ENCODE data around the gene TOX2.

The TOX2 gene

GRCh38 chr20:43938932-43939761, 24.5 kb downstream of the TOX2 start:
- Histone ChIP-seq H3K36me3 (ENCODE audit: control insufficient read depth, insufficient read depth, low read length) (no peaks in the 10 kb centered on the region), H3K9me3 (ENCODE audit: control insufficient read depth, low read length) (no peaks in the 10 kb centered on the region), H3K27me3 (replicated peaks; ENCODE audit: control insufficient read depth, insufficient read depth, low read length, poor library complexity, severe bottlenecking) (no peaks in the 10 kb centered on the region), H3K4me1 (ENCODE audit: control insufficient read depth, insufficient read depth, low read length, poor library complexity, severe bottlenecking) (peaks cover 22% of the 10 kb centered on the region), H3K4me3 (ENCODE audit: insufficient read depth, low read depth, low read length, poor library complexity, severe bottlenecking) (no peak overlapping the region), H3K27ac (ENCODE audit: insufficient read depth, low read length, poor library complexity, severe bottlenecking) (no peak overlapping the region)
- no peak for DNase-seq

- Histone ChIP-seq H3K36me3 (ENCODE audit: control insufficient read depth, insufficient read depth, low read length) (no peaks in the 10 kb centered on the region), H3K4me3 (ENCODE audit: insufficient read depth, low read depth, low read length, poor library complexity, severe bottlenecking) (no peak overlapping the region), H3K4me1 (ENCODE audit: control insufficient read depth, insufficient read depth, low read length, poor library complexity, severe bottlenecking) (peaks cover 22% of the 10 kb centered on the region)
Measured at GRCh38 chr20:43939762-43940121, 25.1 kb downstream of the TOX2 start.

GRCh38 chr20:43940518-43941225, 26.0 kb downstream of the TOX2 start:
- Histone ChIP-seq H3K4me3 (ENCODE audit: insufficient read depth, low read depth, low read length, poor library complexity, severe bottlenecking) (no peak overlapping the region), H3K9me3 (ENCODE audit: control insufficient read depth, low read length) (no peaks in the 10 kb centered on the region), H3K27ac (ENCODE audit: insufficient read depth, low read length, poor library complexity, severe bottlenecking) (no peak overlapping the region), H3K4me1 (ENCODE audit: control insufficient read depth, insufficient read depth, low read length, poor library complexity, severe bottlenecking) (peaks cover 22% of the 10 kb centered on the region), H3K36me3 (ENCODE audit: control insufficient read depth, insufficient read depth, low read length) (no peaks in the 10 kb centered on the region), H3K27me3 (replicated peaks; ENCODE audit: control insufficient read depth, insufficient read depth, low read length, poor library complexity, severe bottlenecking) (no peaks in the 10 kb centered on the region)
- DNase-seq: no peak

More at GRCh38 chr20:43939762-43940121, 25.1 kb downstream of the TOX2 start:
- Histone ChIP-seq H3K27me3 (replicated peaks; ENCODE audit: control insufficient read depth, insufficient read depth, low read length, poor library complexity, severe bottlenecking) (no peaks in the 10 kb centered on the region), H3K9me3 (ENCODE audit: control insufficient read depth, low read length) (no peaks in the 10 kb centered on the region), H3K27ac (ENCODE audit: insufficient read depth, low read length, poor library complexity, severe bottlenecking) (no peak overlapping the region)
- DNase-seq: no peak

GRCh38 chr20:43941476-43942200, 27.0 kb downstream of the TOX2 start:
- Histone ChIP-seq H3K4me3 (ENCODE audit: insufficient read depth, low read depth, low read length, poor library complexity, severe bottlenecking) (no peak overlapping the region), H3K36me3 (ENCODE audit: control insufficient read depth, insufficient read depth, low read length) (no peaks in the 10 kb centered on the region), H3K4me1 (ENCODE audit: control insufficient read depth, insufficient read depth, low read length, poor library complexity, severe bottlenecking) (peaks cover 22% of the 10 kb centered on the region), H3K27me3 (replicated peaks; ENCODE audit: control insufficient read depth, insufficient read depth, low read length, poor library complexity, severe bottlenecking) (no peaks in the 10 kb centered on the region), H3K27ac (ENCODE audit: insufficient read depth, low read length, poor library complexity, severe bottlenecking) (no peak overlapping the region), H3K9me3 (ENCODE audit: control insufficient read depth, low read length) (no peaks in the 10 kb centered on the region)
- DNase-seq: no peak

- Histone ChIP-seq H3K27ac (ENCODE audit: insufficient read depth, low read length, poor library complexity, severe bottlenecking) (no peak overlapping the region), H3K4me1 (ENCODE audit: control insufficient read depth, insufficient read depth, low read length, poor library complexity, severe bottlenecking) (peaks cover 22% of the 10 kb centered on the region), H3K9me3 (ENCODE audit: control insufficient read depth, low read length) (no peaks in the 10 kb centered on the region)
Measured at GRCh38 chr20:43942201-43942590, 27.5 kb downstream of the TOX2 start.

GRCh38 chr20:43942667-43943285, 28.1 kb downstream of the TOX2 start:
- no peak overlapping the region for H3K27ac ChIP-seq (ENCODE audit: insufficient read depth, low read length, poor library complexity, severe bottlenecking)
- peak in 1 of 3 donors; percentile 9 for DNase-seq
- no peaks in the 10 kb centered on the region for H3K27me3 ChIP-seq (replicated peaks; ENCODE audit: control insufficient read depth, insufficient read depth, low read length, poor library complexity, severe bottlenecking)

More at GRCh38 chr20:43942201-43942590, 27.5 kb downstream of the TOX2 start:
- Histone ChIP-seq H3K4me3 (ENCODE audit: insufficient read depth, low read depth, low read length, poor library complexity, severe bottlenecking) (no peak overlapping the region), H3K36me3 (ENCODE audit: control insufficient read depth, insufficient read depth, low read length) (no peaks in the 10 kb centered on the region), H3K27me3 (replicated peaks; ENCODE audit: control insufficient read depth, insufficient read depth, low read length, poor library complexity, severe bottlenecking) (no peaks in the 10 kb centered on the region)
- DNase-seq: no peak

GRCh38 chr20:43943725-43944124, 29.1 kb downstream of the TOX2 start:
- H3K27me3 ChIP-seq (replicated peaks; ENCODE audit: control insufficient read depth, insufficient read depth, low read length, poor library complexity, severe bottlenecking): no peaks in the 10 kb centered on the region
- no peaks in the 10 kb centered on the region for H3K36me3 ChIP-seq (ENCODE audit: control insufficient read depth, insufficient read depth, low read length)
- no peak overlapping the region for H3K4me3 ChIP-seq (ENCODE audit: insufficient read depth, low read depth, low read length, poor library complexity, severe bottlenecking)
- no peak for DNase-seq
- H3K9me3 ChIP-seq (ENCODE audit: control insufficient read depth, low read length): no peaks in the 10 kb centered on the region
- peaks cover 23% of the 10 kb centered on the region for H3K4me1 ChIP-seq (ENCODE audit: control insufficient read depth, insufficient read depth, low read length, poor library complexity, severe bottlenecking)
- H3K27ac ChIP-seq (ENCODE audit: insufficient read depth, low read length, poor library complexity, severe bottlenecking): no peak overlapping the region

More at GRCh38 chr20:43942667-43943285, 28.1 kb downstream of the TOX2 start:
- peaks cover 22% of the 10 kb centered on the region for H3K4me1 ChIP-seq (ENCODE audit: control insufficient read depth, insufficient read depth, low read length, poor library complexity, severe bottlenecking)
- no peaks in the 10 kb centered on the region for H3K9me3 ChIP-seq (ENCODE audit: control insufficient read depth, low read length)
- H3K36me3 ChIP-seq (ENCODE audit: control insufficient read depth, insufficient read depth, low read length): no peaks in the 10 kb centered on the region
- no peak overlapping the region for H3K4me3 ChIP-seq (ENCODE audit: insufficient read depth, low read depth, low read length, poor library complexity, severe bottlenecking)

- Histone ChIP-seq H3K4me1 (ENCODE audit: control insufficient read depth, insufficient read depth, low read length, poor library complexity, severe bottlenecking) (peaks cover 33% of the 10 kb centered on the region), H3K4me3 (ENCODE audit: insufficient read depth, low read depth, low read length, poor library complexity, severe bottlenecking) (no peak overlapping the region), H3K27me3 (replicated peaks; ENCODE audit: control insufficient read depth, insufficient read depth, low read length, poor library complexity, severe bottlenecking) (no peaks in the 10 kb centered on the region), H3K9me3 (ENCODE audit: control insufficient read depth, low read length) (no peaks in the 10 kb centered on the region), H3K36me3 (ENCODE audit: control insufficient read depth, insufficient read depth, low read length) (no peaks in the 10 kb centered on the region), H3K27ac (ENCODE audit: insufficient read depth, low read length, poor library complexity, severe bottlenecking) (no peak overlapping the region)
- DNase-seq: no peak
Measured at GRCh38 chr20:43944653-43945235, 30.1 kb downstream of the TOX2 start.

GRCh38 chr20:43945391-43946205, 30.9 kb downstream of the TOX2 start:
- no peaks in the 10 kb centered on the region for H3K9me3 ChIP-seq (ENCODE audit: control insufficient read depth, low read length)
- H3K27me3 ChIP-seq (replicated peaks; ENCODE audit: control insufficient read depth, insufficient read depth, low read length, poor library complexity, severe bottlenecking): no peaks in the 10 kb centered on the region
- no peak for DNase-seq
- H3K4me3 ChIP-seq (ENCODE audit: insufficient read depth, low read depth, low read length, poor library complexity, severe bottlenecking): no peak overlapping the region
- peaks cover 42% of the 10 kb centered on the region for H3K4me1 ChIP-seq (ENCODE audit: control insufficient read depth, insufficient read depth, low read length, poor library complexity, severe bottlenecking)
- no peaks in the 10 kb centered on the region for H3K36me3 ChIP-seq (ENCODE audit: control insufficient read depth, insufficient read depth, low read length)
- H3K27ac ChIP-seq (ENCODE audit: insufficient read depth, low read length, poor library complexity, severe bottlenecking): no peak overlapping the region
